ENCODE results near the gene DNAJA3. TPM values are rescaled to one million over a fixed set of nuclear protein-coding genes. Genes with fewer than 3 reads are reported as not detected.

DNAJA3 gene
- total and polyA plus RNA-seq, 9 of the 15 experiments (the other 6 are each of a cell fraction or from before 2014, with no cell fraction given) = 8.1 to 105 (median 79.0) TPM

GRCh38 chr16:4442371-4442770 is 16.7 kb downstream of the DNAJA3 start (continued):
- TF ChIP-seq, protein P1, sequence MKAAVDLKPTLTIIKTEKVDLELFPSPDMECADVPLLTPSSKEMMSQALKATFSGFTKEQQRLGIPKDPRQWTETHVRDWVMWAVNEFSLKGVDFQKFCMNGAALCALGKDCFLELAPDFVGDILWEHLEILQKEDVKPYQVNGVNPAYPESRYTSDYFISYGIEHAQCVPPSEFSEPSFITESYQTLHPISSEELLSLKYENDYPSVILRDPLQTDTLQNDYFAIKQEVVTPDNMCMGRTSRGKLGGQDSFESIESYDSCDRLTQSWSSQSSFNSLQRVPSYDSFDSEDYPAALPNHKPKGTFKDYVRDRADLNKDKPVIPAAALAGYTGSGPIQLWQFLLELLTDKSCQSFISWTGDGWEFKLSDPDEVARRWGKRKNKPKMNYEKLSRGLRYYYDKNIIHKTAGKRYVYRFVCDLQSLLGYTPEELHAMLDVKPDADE (conservative IDR thresholded peaks at IDR 0.05; ENCODE audit: control insufficient read depth, low read depth, low read length) = no peak
- TF ChIP-seq JUND (IDR thresholded peaks at IDR 0.05; ENCODE audit: borderline replicate concordance, low read depth, low read length) (no peak), JUND (tag; IDR thresholded peaks at IDR 0.05; ENCODE audit: borderline replicate concordance, low read depth, low read length) (no peak), ZNF512 (tag; IDR thresholded peaks at IDR 0.05) (no peak), STAT5A (IDR thresholded peaks at IDR 0.05; ENCODE audit: borderline replicate concordance, low read length) (no peak), E2F5 (CRISPR knock-in tag; IDR thresholded peaks at IDR 0.05) (no peak), MBD2 (IDR thresholded peaks at IDR 0.05; ENCODE audit: borderline replicate concordance, low read depth) (no peak)
- TF ChIP-seq, protein P2, sequence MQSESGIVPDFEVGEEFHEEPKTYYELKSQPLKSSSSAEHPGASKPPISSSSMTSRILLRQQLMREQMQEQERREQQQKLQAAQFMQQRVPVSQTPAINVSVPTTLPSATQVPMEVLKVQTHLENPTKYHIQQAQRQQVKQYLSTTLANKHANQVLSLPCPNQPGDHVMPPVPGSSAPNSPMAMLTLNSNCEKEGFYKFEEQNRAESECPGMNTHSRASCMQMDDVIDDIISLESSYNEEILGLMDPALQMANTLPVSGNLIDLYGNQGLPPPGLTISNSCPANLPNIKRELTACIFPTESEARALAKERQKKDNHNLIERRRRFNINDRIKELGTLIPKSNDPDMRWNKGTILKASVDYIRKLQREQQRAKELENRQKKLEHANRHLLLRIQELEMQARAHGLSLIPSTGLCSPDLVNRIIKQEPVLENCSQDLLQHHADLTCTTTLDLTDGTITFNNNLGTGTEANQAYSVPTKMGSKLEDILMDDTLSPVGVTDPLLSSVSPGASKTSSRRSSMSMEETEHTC (IDR thresholded peaks at IDR 0.05) = no peak
- TF ChIP-seq, protein P3, sequence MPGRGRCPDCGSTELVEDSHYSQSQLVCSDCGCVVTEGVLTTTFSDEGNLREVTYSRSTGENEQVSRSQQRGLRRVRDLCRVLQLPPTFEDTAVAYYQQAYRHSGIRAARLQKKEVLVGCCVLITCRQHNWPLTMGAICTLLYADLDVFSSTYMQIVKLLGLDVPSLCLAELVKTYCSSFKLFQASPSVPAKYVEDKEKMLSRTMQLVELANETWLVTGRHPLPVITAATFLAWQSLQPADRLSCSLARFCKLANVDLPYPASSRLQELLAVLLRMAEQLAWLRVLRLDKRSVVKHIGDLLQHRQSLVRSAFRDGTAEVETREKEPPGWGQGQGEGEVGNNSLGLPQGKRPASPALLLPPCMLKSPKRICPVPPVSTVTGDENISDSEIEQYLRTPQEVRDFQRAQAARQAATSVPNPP (IDR thresholded peaks at IDR 0.05; ENCODE audit: borderline replicate concordance, insufficient read depth, insufficient read length) = no peak
